Natural killer cell (primary cell): Measurements from ENCODE around the gene ROBO3. TPM values are rescaled to one million over a fixed set of nuclear protein-coding genes. Genes with fewer than 3 reads are reported as not detected.

Experiments
- ATAC-seq, 3 donors: fragments of 150-1000 bp in 2 of 3; fragments of 200-7000 bp in 1 of 3; cut with Tn5 transposase; 1 replicate in 1 of 3; 2 replicates in 2 of 3; pipeline ENCODE4 v1.10.0; 2021; ENCODE audit warnings: mild to moderate bottlenecking in 2 of 3, moderate library complexity in 2 of 3
- DNase-seq, 2 donors: peaks; one replicate each; pipeline versions ENCODE4 v3.0.0 to v3.0.0-alpha.2; 2013 to 2021; ENCODE audit warnings: mixed read lengths in 1 of 2
- H3K27ac ChIP-seq: one replicate; pipeline ENCODE4 v1.5.1; 2013; ENCODE audit warnings: mild to moderate bottlenecking, low read length
- H3K27me3 ChIP-seq: one replicate; pipeline ENCODE4 v1.6.1; 2013; ENCODE audit warnings: low read length; ENCODE audit not compliant: control insufficient read depth, insufficient read depth
- H3K36me3 ChIP-seq: one replicate; pipeline ENCODE4 v1.6.1; 2013; ENCODE audit warnings: low read length; ENCODE audit not compliant: control insufficient read depth, insufficient read depth
- H3K4me1 ChIP-seq: one replicate; pipeline ENCODE4 v1.6.1; 2013; ENCODE audit warnings: low read length; ENCODE audit not compliant: control insufficient read depth, insufficient read depth
- H3K4me3 ChIP-seq: one replicate; pipeline ENCODE4 v1.5.1; 2013; ENCODE audit warnings: low read length
- H3K9me3 ChIP-seq: one replicate; pipeline ENCODE4 v1.6.1; 2013; ENCODE audit warnings: low read length; ENCODE audit not compliant: control insufficient read depth, insufficient read depth
- H3K27ac Mint-ChIP-seq, 2 donors: one replicate each; pipeline ENCODE4 v1.8.0; 2022; ENCODE audit warnings: mild to moderate bottlenecking in 2 of 2, mixed read lengths in 2 of 2, moderate library complexity in 1 of 2
- H3K27me3 Mint-ChIP-seq, 2 donors: one replicate each; pipeline ENCODE4 v1.8.0; 2022; ENCODE audit warnings: low read depth in 2 of 2, mixed read lengths in 2 of 2
- H3K36me3 Mint-ChIP-seq: one replicate; pipeline ENCODE4 v1.8.0; 2022; ENCODE audit warnings: mixed read lengths
- H3K4me1 Mint-ChIP-seq, 2 donors: one replicate each; pipeline ENCODE4 v1.8.0; 2022; ENCODE audit warnings: mixed read lengths in 2 of 2
- H3K4me3 Mint-ChIP-seq: one replicate; pipeline ENCODE4 v1.8.0; 2022; ENCODE audit warnings: mild to moderate bottlenecking, moderate library complexity, mixed read lengths
- H3K9me3 Mint-ChIP-seq, 2 donors: one replicate each; pipeline ENCODE4 v1.8.0; 2022; ENCODE audit warnings: mixed read lengths in 2 of 2
- CTCF ChIP-seq: fragments of 200-600 bp; IDR thresholded peaks from one replicate; pipeline ENCODE4 v1.8.0; 2022; ENCODE audit warnings: antibody characterized with exemption
- WGBS: methylation state at CpG from one replicate; pipeline ENCODE4 v1.1.7; 2013; ENCODE audit warnings: missing lambda C conversion rate; ENCODE audit not compliant: insufficient coverage; 5-methylcytosine and 5-hydroxymethylcytosine counted together
- intact Hi-C: fragments of 100-400 bp; cut with micrococcal nuclease; formaldehyde crosslinking; loops from one replicate; pipeline ENCODE4 v1.14.2; 2022
- total RNA-seq, 4 donors: library from RNA; stranded (reverse); fragments of 120-200 nt in 1 of 4; gene quantifications; one replicate each; pipeline versions ENCODE4 v1.2.3 to v1.2.4, GENCODE V29; 2013 to 2022

ROBO3 gene
- total RNA-seq, 3 donors from 2014 or later (not counting 1 experiment from before 2014, with no cell fraction given) = 16.9 to 23.8 (median 22.7) TPM

GRCh38 chr11:124887667-124888013, 22.4 kb downstream of the ROBO3 start:
- no peak overlapping the region for H3K27ac ChIP-seq
- H3K27me3 Mint-ChIP-seq = peaks cover 0 to 5% of the 10 kb centered on the region in 2 donors
- intact Hi-C loops = no loop called here

DNA sequence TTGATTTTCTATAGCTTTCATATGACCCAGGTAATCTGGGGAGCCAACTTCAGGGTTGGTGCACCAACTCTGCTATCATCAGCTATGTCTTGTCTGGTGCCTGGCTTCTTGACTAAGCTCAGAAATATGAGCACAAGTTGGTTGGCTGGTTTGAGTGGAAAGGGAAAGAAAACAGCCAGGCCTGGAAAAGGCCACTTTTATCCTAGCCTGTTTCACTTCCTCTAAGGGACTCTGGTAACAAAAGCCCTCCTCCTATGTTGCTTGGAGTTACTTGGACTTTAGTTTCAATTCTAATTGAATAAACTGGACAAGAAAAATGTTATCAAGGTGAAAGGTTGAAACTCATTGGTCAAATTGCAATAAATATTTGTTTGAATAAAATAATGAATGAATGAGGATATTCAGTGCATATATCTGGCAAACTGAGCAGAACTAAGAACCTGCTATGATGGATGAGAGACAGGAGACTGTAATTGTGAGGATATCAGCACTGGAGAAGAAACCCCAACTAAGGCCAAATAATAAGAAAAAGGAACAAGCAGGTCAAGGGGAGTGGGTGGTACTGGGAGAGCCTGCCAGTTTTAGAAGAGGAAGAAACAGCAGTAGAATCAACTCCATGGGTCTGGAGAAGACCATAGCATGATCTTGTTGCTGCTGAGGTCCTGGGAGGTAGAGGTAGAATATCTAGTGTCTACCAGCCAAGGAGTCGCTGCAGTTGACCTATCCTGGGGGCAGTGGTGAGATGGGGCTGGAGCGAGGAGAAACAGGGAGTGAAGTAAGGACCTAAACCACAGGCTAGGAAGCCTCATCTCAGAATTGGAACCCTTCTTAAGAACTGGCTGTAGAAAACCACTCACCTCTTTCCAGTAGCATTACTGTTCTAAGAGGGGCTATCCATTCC, 24.2 kb downstream of the ROBO3 start:
- 71% methylated on average over 2 of the region's 2 CpGs for WGBS
- ATAC-seq = no peak
- no peaks in the 10 kb centered on the region for H3K9me3 Mint-ChIP-seq
- TF ChIP-seq CTCF = no peak
- H3K36me3 ChIP-seq = no peaks in the 10 kb centered on the region
- no peak for DNase-seq
- H3K27ac ChIP-seq = no peak overlapping the region
- no peak overlapping the region for H3K4me3 Mint-ChIP-seq
- no peaks in the 10 kb centered on the region for H3K27me3 ChIP-seq
- no peaks in the 10 kb centered on the region for H3K4me1 ChIP-seq
- H3K27ac Mint-ChIP-seq = no peak overlapping the region
- no peak overlapping the region for H3K4me3 ChIP-seq
- no peaks in the 10 kb centered on the region for H3K4me1 Mint-ChIP-seq
- no peaks in the 10 kb centered on the region for H3K9me3 ChIP-seq
- H3K27me3 Mint-ChIP-seq = peaks cover 0 to 5% of the 10 kb centered on the region in 2 donors
- H3K36me3 Mint-ChIP-seq = no peaks in the 10 kb centered on the region
- intact Hi-C loops = no loop called here

More at GRCh38 chr11:124887667-124888013, 22.4 kb downstream of the ROBO3 start:
- no peak for DNase-seq
- H3K27ac Mint-ChIP-seq = no peak overlapping the region
- no peaks in the 10 kb centered on the region for H3K4me1 ChIP-seq
- TF ChIP-seq CTCF = no peak
- no peaks in the 10 kb centered on the region for H3K4me1 Mint-ChIP-seq
- no peak overlapping the region for H3K4me3 Mint-ChIP-seq
- H3K36me3 Mint-ChIP-seq = no peaks in the 10 kb centered on the region
- no peaks in the 10 kb centered on the region for H3K36me3 ChIP-seq
- 100% methylated on average over 1 of the region's 3 CpGs for WGBS
- no peaks in the 10 kb centered on the region for H3K9me3 ChIP-seq
- H3K27me3 ChIP-seq = no peaks in the 10 kb centered on the region
- H3K4me3 ChIP-seq = no peak overlapping the region
- ATAC-seq = no peak
- no peaks in the 10 kb centered on the region for H3K9me3 Mint-ChIP-seq

DNA sequence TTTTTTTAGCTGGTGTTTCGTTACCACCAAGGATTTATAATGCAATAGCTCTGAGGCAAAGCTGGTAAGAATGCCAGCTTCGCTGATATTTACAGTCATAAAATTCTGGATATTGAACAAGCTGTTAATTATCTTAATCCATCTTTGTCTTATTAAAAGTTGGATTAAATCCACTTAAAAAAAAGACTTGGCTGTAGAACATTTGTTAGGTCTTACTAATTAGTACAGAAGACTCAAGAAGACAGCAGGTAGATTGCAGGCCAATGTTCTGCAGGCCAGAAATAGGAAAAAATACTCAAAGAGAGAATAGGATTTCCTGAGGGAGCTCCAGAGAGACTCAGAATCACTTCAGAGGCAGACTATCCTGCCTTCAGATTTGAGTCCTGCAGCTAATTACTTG, 24.9 kb downstream of the ROBO3 start:
- DNase-seq = no peak
- H3K27ac ChIP-seq = no peak overlapping the region
- Mint-ChIP-seq H3K27ac (no peak overlapping the region), H3K4me1 (no peaks in the 10 kb centered on the region), H3K36me3 (no peaks in the 10 kb centered on the region), H3K9me3 (no peaks in the 10 kb centered on the region), H3K27me3 (peaks cover 0 to 5% of the 10 kb centered on the region in 2 donors), H3K4me3 (no peak overlapping the region)
- no peaks in the 10 kb centered on the region for H3K27me3 ChIP-seq
- no peaks in the 10 kb centered on the region for H3K9me3 ChIP-seq
- H3K4me1 ChIP-seq = no peaks in the 10 kb centered on the region
- H3K4me3 ChIP-seq = no peak overlapping the region
- no peak for TF ChIP-seq CTCF
- no peaks in the 10 kb centered on the region for H3K36me3 ChIP-seq
- ATAC-seq = no peak
- intact Hi-C loops = no loop called here
- WGBS = no CpG with 5 or more reads among the region's 2 CpGs
